Neural cell (in vitro differentiated cells): ENCODE measurements around the gene TMCC1. TPM values are rescaled to one million over a fixed set of nuclear protein-coding genes. Genes with fewer than 3 reads are reported as not detected.

Experiments used
- H2AFZ ChIP-seq: fragments of 200-600, 300-800 bp; sonication (generic), shearing (Covaris generic); 2 replicates; pipeline ENCODE4 v1.6.0; 2014; ENCODE audit warnings: low read depth, mild to moderate bottlenecking, antibody characterized with exemption, low read length, moderate library complexity
- H3F3A ChIP-seq: fragments of 200-600 bp; shearing (Covaris generic); 2 replicates; pipeline ENCODE4 v1.6.1; 2016; ENCODE audit warnings: mild to moderate bottlenecking, moderate library complexity, mixed read lengths, antibody characterized with exemption, low read length; ENCODE audit not compliant: insufficient read depth, poor library complexity, severe bottlenecking
- H3K27ac ChIP-seq: fragments of 200-600, 300-800 bp; sonication (generic), shearing (Covaris generic); 2 replicates; pipeline ENCODE4 v1.5.1; 2014; ENCODE audit warnings: mild to moderate bottlenecking, low read length, moderate library complexity
- H3K27me3 ChIP-seq: fragments of 300-800, 200-600 bp; sonication (generic), shearing (Covaris generic); 2 replicates; pipeline ENCODE4 v1.6.0; 2014; ENCODE audit warnings: mild to moderate bottlenecking, low read depth, low read length, moderate library complexity; ENCODE audit not compliant: insufficient read depth
- H3K36me3 ChIP-seq: fragments of 300-800, 200-600 bp; sonication (generic), shearing (Covaris generic); 2 replicates; pipeline ENCODE4 v1.5.1; 2014; ENCODE audit warnings: mild to moderate bottlenecking, antibody characterized with exemption, low read length, moderate library complexity; ENCODE audit not compliant: insufficient read depth
- H3K4me2 ChIP-seq: fragments of 300-800, 200-600 bp; sonication (generic), shearing (Covaris generic); 2 replicates; pipeline ENCODE4 v1.6.0; 2014; ENCODE audit warnings: mild to moderate bottlenecking, low read length
- H3K4me3 ChIP-seq: fragments of 300-800, 200-600 bp; sonication (generic), shearing (Covaris generic); 2 replicates; pipeline ENCODE4 v1.5.1; 2014; ENCODE audit warnings: mild to moderate bottlenecking, low read length, moderate library complexity
- H3K79me2 ChIP-seq: fragments of 200-600 bp; shearing (Covaris generic); replicated peaks from 2 replicates; pipeline ENCODE4 v1.6.0; 2014; ENCODE audit warnings: mild to moderate bottlenecking, low read length, moderate library complexity; ENCODE audit not compliant: insufficient read depth
- H3K9ac ChIP-seq: fragments of 300-800, 200-600 bp; sonication (generic), shearing (Covaris generic); 2 replicates; pipeline ENCODE4 v1.6.1; 2016; ENCODE audit warnings: mild to moderate bottlenecking, low read length, mixed read lengths
- H3K9me2 ChIP-seq: fragments of 200-600 bp; shearing (Covaris generic); 2 replicates; pipeline ENCODE4 v1.6.1; 2016; ENCODE audit warnings: mild to moderate bottlenecking, low read length, mixed read lengths; ENCODE audit not compliant: insufficient read depth
- H3K9me3 ChIP-seq: fragments of 200-600, 300-800 bp; sonication (generic), shearing (Covaris generic); 2 replicates; pipeline ENCODE4 v1.6.1; 2016; ENCODE audit warnings: mild to moderate bottlenecking, mixed run types, low read length, moderate library complexity, mixed read lengths
- H4K20me1 ChIP-seq: fragments of 200-600 bp; shearing (Covaris generic); 2 replicates; pipeline ENCODE4 v1.6.1; 2016; ENCODE audit warnings: mild to moderate bottlenecking, mixed run types; ENCODE audit not compliant: insufficient read depth
- EP300 ChIP-seq: fragments of 450-650 bp; conservative IDR thresholded peaks from 2 replicates; pipeline ENCODE4 v1.6.1; 2014; ENCODE audit warnings: antibody characterized with exemption, mild to moderate bottlenecking, moderate library complexity; ENCODE audit not compliant: poor library complexity, severe bottlenecking
- EZH2 ChIP-seq: fragments of 200-600, 300-800 bp; shearing (Covaris generic), sonication (generic); IDR thresholded peaks from 2 replicates; pipeline ENCODE4 v1.6.1; 2014; ENCODE audit warnings: antibody characterized with exemption, low read length, borderline replicate concordance, mild to moderate bottlenecking; ENCODE audit not compliant: insufficient read depth, poor library complexity, severe bottlenecking
- MXI1 ChIP-seq: fragments of 450-650 bp; conservative IDR thresholded peaks from 2 replicates; pipeline ENCODE4 v1.6.1; 2014; ENCODE audit warnings: antibody characterized with exemption, mild to moderate bottlenecking; ENCODE audit not compliant: poor library complexity, severe bottlenecking
- POLR2AphosphoS5 ChIP-seq: IDR thresholded peaks from 2 replicates; pipeline ENCODE4 v1.6.1; 2012
- RAD21 ChIP-seq: fragments of 450-650 bp; conservative IDR thresholded peaks from 2 replicates; pipeline ENCODE4 v1.6.1; 2014; ENCODE audit warnings: antibody characterized with exemption, mild to moderate bottlenecking, moderate library complexity
- SMC3 ChIP-seq: fragments of 450-650 bp; conservative IDR thresholded peaks from 2 replicates; pipeline ENCODE4 v1.6.1; 2014; ENCODE audit warnings: antibody characterized with exemption, mild to moderate bottlenecking, moderate library complexity; ENCODE audit not compliant: poor library complexity
- TAF1 ChIP-seq: IDR thresholded peaks from 2 replicates; pipeline ENCODE4 v1.6.1; 2012; ENCODE audit warnings: low read depth
- polyA plus RNA-seq: library from polyadenylated mRNA; depleted of rRNA; stranded (reverse); fragments of >200 nt; gene quantifications from 2 replicates; pipeline ENCODE4 v1.2.3, GENCODE V29; 2014
- TF ChIP-seq, protein P1 (sequence below): IDR thresholded peaks from 2 replicates; pipeline ENCODE4 v1.6.1; 2012; ENCODE audit warnings: borderline replicate concordance
- TF ChIP-seq, protein P2 (sequence below): fragments of 450-650 bp; IDR thresholded peaks from 2 replicates; pipeline ENCODE4 v1.5.1; 2014; ENCODE audit warnings: antibody characterized with exemption, mild to moderate bottlenecking, moderate library complexity; ENCODE audit not compliant: poor library complexity, severe bottlenecking

TMCC1 gene
- polyA plus RNA-seq, 1 donor from 2014 or later, result 25.0 TPM

DNA sequence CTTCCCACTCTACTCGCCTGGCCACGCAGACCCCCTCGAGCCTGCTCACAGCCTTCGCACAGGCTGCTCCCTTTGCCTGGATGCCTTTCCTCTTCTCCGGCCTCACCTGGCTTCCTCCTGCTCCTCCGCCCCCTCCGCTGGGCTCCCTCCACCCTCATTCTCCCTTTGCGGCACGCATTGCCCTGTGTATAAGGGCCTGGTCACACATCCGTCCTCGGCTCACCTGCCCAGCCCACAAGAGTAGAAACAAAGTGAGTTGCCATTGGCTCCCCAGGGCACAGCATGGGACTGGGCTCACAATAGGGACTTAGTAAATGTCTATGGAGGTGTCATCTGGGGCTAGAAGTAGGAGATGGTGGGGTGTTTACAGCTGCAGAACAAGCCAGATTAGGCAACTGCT lies 291.2 kb downstream of the TMCC1 start:
- Histone ChIP-seq H3K9ac (no peak overlapping the region), H2AFZ (no peak overlapping the region), H3K27ac (no peak overlapping the region), H3K9me2 (no peaks in the 10 kb centered on the region), H3K79me2 (no peaks in the 10 kb centered on the region), H3K36me3 (no peaks in the 10 kb centered on the region), H3K27me3 (peaks cover 37% of the 10 kb centered on the region), H3F3A (no peaks in the 10 kb centered on the region), H3K9me3 (no peaks in the 10 kb centered on the region), H3K4me2 (no peak overlapping the region), H4K20me1 (no peaks in the 10 kb centered on the region), H3K4me3 (no peak overlapping the region)
- TF ChIP-seq SMC3 (no peak), MXI1 (no peak), EZH2 (no peak), TAF1 (no peak)
- TF ChIP-seq, protein P1, sequence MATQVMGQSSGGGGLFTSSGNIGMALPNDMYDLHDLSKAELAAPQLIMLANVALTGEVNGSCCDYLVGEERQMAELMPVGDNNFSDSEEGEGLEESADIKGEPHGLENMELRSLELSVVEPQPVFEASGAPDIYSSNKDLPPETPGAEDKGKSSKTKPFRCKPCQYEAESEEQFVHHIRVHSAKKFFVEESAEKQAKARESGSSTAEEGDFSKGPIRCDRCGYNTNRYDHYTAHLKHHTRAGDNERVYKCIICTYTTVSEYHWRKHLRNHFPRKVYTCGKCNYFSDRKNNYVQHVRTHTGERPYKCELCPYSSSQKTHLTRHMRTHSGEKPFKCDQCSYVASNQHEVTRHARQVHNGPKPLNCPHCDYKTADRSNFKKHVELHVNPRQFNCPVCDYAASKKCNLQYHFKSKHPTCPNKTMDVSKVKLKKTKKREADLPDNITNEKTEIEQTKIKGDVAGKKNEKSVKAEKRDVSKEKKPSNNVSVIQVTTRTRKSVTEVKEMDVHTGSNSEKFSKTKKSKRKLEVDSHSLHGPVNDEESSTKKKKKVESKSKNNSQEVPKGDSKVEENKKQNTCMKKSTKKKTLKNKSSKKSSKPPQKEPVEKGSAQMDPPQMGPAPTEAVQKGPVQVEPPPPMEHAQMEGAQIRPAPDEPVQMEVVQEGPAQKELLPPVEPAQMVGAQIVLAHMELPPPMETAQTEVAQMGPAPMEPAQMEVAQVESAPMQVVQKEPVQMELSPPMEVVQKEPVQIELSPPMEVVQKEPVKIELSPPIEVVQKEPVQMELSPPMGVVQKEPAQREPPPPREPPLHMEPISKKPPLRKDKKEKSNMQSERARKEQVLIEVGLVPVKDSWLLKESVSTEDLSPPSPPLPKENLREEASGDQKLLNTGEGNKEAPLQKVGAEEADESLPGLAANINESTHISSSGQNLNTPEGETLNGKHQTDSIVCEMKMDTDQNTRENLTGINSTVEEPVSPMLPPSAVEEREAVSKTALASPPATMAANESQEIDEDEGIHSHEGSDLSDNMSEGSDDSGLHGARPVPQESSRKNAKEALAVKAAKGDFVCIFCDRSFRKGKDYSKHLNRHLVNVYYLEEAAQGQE, result no peak
- TF ChIP-seq, protein P2, sequence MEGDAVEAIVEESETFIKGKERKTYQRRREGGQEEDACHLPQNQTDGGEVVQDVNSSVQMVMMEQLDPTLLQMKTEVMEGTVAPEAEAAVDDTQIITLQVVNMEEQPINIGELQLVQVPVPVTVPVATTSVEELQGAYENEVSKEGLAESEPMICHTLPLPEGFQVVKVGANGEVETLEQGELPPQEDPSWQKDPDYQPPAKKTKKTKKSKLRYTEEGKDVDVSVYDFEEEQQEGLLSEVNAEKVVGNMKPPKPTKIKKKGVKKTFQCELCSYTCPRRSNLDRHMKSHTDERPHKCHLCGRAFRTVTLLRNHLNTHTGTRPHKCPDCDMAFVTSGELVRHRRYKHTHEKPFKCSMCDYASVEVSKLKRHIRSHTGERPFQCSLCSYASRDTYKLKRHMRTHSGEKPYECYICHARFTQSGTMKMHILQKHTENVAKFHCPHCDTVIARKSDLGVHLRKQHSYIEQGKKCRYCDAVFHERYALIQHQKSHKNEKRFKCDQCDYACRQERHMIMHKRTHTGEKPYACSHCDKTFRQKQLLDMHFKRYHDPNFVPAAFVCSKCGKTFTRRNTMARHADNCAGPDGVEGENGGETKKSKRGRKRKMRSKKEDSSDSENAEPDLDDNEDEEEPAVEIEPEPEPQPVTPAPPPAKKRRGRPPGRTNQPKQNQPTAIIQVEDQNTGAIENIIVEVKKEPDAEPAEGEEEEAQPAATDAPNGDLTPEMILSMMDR, result no peak

DNA sequence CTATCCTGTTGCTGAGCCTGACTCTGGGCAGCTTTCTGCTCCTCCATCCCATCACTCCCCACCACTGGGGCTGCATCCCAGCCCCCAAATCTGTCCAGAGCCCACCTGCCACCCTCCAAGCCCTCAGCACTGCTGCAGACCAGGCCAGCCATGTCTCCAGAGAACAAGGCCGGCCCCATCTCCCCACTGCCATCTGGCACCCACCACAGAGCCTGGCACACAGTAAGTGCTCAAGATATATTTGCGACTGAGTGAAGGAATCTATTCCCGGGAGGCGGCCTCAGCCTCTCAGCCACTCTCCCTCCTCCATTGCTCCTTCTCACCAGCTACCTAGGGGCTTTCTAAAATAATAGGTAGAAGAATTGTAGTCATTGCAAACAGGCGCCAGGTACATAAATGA lies 291.8 kb downstream of the TMCC1 start:
- Histone ChIP-seq H3K79me2 (no peaks in the 10 kb centered on the region), H3K27ac (no peak overlapping the region), H3K4me2 (no peak overlapping the region)

More for the DNA sequence above, 291.8 kb downstream of the TMCC1 start:
- Histone ChIP-seq H4K20me1 (no peaks in the 10 kb centered on the region), H3F3A (no peaks in the 10 kb centered on the region), H3K36me3 (no peaks in the 10 kb centered on the region), H3K9me2 (no peaks in the 10 kb centered on the region), H3K27me3 (peaks cover 32% of the 10 kb centered on the region), H2AFZ (no peak overlapping the region), H3K4me3 (no peak overlapping the region), H3K9ac (no peak overlapping the region), H3K9me3 (no peaks in the 10 kb centered on the region)
- TF ChIP-seq MXI1 (no peak), POLR2AphosphoS5 (no peak), TAF1 (no peak), RAD21 (no peak), SMC3 (no peak), EP300 (no peak), EZH2 (no peak)
- TF ChIP-seq, protein P2, result no peak
- TF ChIP-seq, protein P1, result no peak
